ENCODE data around the gene TTLL4.
A peak's percentile ranks its signal among the peaks of the same experiment; 100 is the strongest.

Gene TTLL4

DNA sequence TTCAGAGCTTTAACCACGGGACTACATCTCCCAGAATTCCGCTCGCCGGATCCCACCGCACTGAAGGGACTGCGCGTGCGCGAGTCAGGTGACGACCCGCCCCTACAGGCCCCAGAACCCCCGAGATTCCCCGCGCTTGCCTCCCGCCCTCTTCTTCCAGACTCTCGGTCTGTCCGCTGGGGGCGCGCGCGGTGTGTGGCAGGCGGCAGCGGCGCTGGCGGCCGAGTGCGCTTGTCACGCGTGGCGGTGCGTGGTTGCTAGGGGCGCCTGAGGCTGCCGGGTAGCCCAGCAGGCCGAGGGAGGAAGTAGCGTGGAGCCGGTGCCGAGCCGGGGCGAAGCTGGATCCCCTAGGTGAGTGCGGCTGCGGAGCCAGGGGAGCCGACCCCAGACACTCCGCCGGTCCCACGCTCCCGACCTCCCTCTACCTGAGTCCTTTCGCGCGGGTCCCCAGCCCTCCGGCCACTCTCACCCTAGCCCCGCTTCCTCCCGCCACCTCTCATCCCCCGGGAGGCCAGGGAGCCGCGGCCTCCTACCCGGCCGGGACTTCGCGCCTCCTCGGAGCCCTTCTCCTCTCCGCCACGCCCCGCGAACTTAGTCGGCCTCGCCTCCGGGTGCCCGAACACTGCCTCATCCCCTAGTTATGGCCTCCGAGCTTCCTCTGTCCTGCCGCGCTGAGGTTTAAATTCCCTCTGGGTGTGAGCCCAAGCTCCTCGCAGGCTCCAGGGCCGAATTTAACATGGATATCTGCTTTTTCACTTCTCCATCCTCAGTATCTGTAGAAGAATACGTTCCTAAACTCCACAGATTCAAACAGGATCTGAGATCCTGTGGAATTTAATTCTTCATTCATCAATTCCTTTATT, at the start of gene TTLL4:
TSS of gene TTLL4 (plus strand) at position 149 of the 863 bp plus-strand sequence. CDS start 26,842 bp downstream, outside the sequence.
- peak; percentile 96 for DNase-seq

GRCh38 chr2:218662377-218662776, 48.3 kb upstream of the TTLL4 start:
- no peak for DNase-seq

- DNase-seq: no peak
Observed at GRCh38 chr2:218662827-218663226, 47.8 kb upstream of the TTLL4 start.

- no peak for DNase-seq
Observed at GRCh38 chr2:218663901-218664300, 46.7 kb upstream of the TTLL4 start.

GRCh38 chr2:218664653-218665052, 46.0 kb upstream of the TTLL4 start:
- DNase-seq: no peak

DNA sequence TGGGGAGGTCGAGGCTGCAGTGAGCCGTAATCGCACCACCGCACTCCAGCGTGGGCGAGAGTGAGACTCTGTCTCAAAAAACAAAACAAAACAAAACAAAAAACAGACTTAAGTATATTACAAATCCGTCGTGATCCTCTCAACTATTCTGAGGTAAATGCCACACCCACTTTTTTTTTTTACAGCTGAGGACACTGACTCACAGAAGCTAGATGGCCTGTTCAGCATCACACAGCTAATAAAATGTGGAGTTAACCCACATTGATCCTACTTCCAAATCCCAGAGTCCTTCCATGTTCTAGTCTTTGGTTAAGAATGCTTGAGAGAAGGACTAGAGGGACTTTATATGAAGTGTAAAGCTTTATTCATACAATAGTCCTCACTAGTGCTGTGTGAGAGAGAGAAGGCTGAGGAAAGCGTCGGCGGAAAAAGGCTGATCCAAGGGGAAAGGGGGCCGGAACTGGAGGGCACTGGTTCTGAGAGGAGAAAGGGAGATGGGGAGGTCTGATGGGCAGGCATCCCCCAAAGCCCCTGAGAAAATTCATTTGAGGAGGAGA, 39.5 kb upstream of the TTLL4 start:
- no peak for DNase-seq

DNA sequence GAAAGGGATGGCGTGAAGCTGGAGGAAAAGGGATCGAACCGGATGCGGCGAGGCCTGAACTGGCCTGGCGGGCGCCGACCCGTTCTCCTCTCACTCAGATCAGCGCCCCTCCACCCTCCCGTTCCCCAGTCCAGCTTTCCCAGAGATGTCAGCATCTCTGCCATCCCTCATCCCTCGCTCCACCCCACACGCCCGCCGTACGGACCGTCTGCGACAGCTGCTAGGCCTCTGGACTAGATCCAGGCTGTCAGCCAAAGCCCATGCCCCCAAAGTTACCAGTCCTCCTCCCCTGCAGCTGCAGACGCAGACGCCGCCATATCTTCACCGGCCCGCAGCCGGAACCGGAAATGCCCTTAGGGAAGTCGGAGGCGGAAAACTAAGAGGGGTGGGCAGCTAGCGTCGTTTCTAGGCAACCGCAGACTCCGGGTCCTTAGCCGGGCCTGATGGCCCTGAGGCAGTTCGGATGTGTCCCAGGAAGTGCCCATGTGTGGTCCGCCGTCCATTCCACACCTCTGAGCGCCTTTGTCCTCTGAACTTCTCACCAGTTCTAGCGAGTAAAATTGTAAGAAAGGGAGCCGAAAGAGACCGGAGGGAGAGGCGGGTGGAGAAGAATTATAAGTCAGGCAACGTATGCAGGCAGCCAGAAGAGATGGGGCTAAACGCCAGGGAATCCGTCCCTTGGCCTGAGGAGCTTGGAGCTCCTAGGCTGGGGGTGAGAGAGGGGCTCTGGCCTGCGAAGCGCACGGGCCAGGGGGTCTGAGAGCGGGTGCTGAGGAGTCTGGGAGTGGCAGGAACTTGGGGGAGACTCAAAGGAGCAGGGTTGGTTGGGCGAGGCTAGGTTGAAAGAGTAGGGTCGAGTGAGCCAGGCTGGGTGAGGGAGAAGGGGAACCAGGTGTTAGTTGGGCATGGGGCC, 38.7 kb upstream of the TTLL4 start, which contains the start of the genes RNF25 and STK36:
TSS of gene RNF25 (minus strand) at position 349 of the 913 bp plus-strand sequence. CDS start at position 317, 32 bp downstream.
TSS of gene STK36 (plus strand) at position 433 of the 913 bp plus-strand sequence. CDS start 744 bp downstream, outside the sequence.
- DNase-seq: peak; percentile 90

- no peak for DNase-seq
Observed at GRCh38 chr2:218679119-218679518, 31.5 kb upstream of the TTLL4 start.

GRCh38 chr2:218680061-218680460, 30.6 kb upstream of the TTLL4 start:
- DNase-seq: no peak

GRCh38 chr2:218687400-218688060, 23.1 kb upstream of the TTLL4 start:
- DNase-seq: peak; percentile 73

DNA sequence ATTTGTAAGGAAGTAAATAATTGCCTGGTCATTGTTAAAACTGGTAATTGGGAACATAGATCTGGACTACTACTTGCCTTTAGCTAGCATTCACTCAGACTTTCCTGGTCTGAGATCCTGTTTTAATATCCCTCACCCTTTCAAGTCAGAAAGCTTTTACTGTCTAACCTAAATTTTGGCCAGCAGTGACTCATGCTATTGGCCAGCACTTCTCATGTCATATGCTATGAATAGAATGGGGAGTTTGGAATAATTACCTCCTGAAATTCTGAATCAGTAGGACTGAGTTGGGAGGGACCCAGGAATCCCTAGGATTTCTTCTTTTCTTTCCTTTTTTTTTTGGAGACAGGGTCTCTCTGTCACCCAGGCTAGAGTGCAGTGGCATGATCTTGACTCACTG, 19.4 kb upstream of the TTLL4 start:
- peak; percentile 44 for DNase-seq

- peak; percentile 12 for DNase-seq
Observed at GRCh38 chr2:218694405-218695145, 16.1 kb upstream of the TTLL4 start.

GRCh38 chr2:218698885-218699284, 11.8 kb upstream of the TTLL4 start:
- DNase-seq: no peak

- DNase-seq: no peak
Observed at GRCh38 chr2:218701806-218702205, 8.8 kb upstream of the TTLL4 start.

GRCh38 chr2:218703341-218703740, 7.3 kb upstream of the TTLL4 start:
- no peak for DNase-seq

GRCh38 chr2:218708086-218708485, 2.5 kb upstream of the TTLL4 start:
- no peak for DNase-seq

GRCh38 chr2:218709908-218710307, 727 bp upstream of the TTLL4 start:
- no peak for DNase-seq

- DNase-seq: no peak
Observed at GRCh38 chr2:218710334-218710686, 325 bp upstream of the TTLL4 start.

GRCh38 chr2:218711550-218711929, 905 bp downstream of the TTLL4 start:
- DNase-seq: peak; percentile 64

- no peak for DNase-seq
Observed at GRCh38 chr2:218713922-218714321, 3.3 kb downstream of the TTLL4 start.

- no peak for DNase-seq
Observed at GRCh38 chr2:218716070-218716469, 5.4 kb downstream of the TTLL4 start.

- no peak for DNase-seq
Observed at GRCh38 chr2:218717262-218717661, 6.6 kb downstream of the TTLL4 start.
